K562 (cell line): ENCODE measurements around the gene EIF4E. TPM values are rescaled to one million over a fixed set of nuclear protein-coding genes. Genes with fewer than 3 reads are reported as not detected.

Experiments used
- HDAC1 ChIP-seq, 2 experiments: fragments of 450-650 bp; IDR thresholded peaks; 2 replicates each; pipeline ENCODE4 v1.6.1; 2016 to 2017; ENCODE audit warnings: inconsistent platforms in 1 of 2, mild to moderate bottlenecking in 1 of 2, moderate library complexity in 1 of 2
- HDGF ChIP-seq: fragments of 450-650 bp; IDR thresholded peaks from 2 replicates; pipeline ENCODE4 v1.6.1; 2016
- MBD2 ChIP-seq: sonication (generic); IDR thresholded peaks from 2 replicates; pipeline ENCODE4 v1.6.1; 2016; ENCODE audit warnings: low read depth, borderline replicate concordance
- MGA ChIP-seq: fragments of 450-650 bp; IDR thresholded peaks from 2 replicates; pipeline ENCODE4 v1.6.1; 2016; ENCODE audit warnings: mild to moderate bottlenecking, moderate library complexity
- NELFE ChIP-seq: IDR thresholded peaks from 2 replicates; pipeline ENCODE4 v1.6.1; 2011; ENCODE audit warnings: mild to moderate bottlenecking; ENCODE audit not compliant: insufficient read depth, insufficient read length
- RFX1 ChIP-seq: fragments of 450-650 bp; IDR thresholded peaks from 2 replicates; pipeline ENCODE4 v1.6.1; 2016; ENCODE audit warnings: mild to moderate bottlenecking, moderate library complexity
- SAFB2 ChIP-seq: fragments of 200-400 bp; formaldehyde crosslinking; IDR thresholded peaks from 2 replicates; pipeline ENCODE4 v1.6.1; 2018; ENCODE audit warnings: borderline replicate concordance, low read length, low read depth, moderate library complexity; ENCODE audit not compliant: severe bottlenecking
- SIN3A ChIP-seq, 2 experiments: fragments of 150-350 bp in 1 of 2; IDR thresholded peaks; 2 replicates each; pipeline ENCODE4 v1.6.1; 2011 to 2016; ENCODE audit warnings: borderline replicate concordance in 2 of 2, low read depth in 2 of 2, low read length in 2 of 2, mild to moderate bottlenecking in 2 of 2, moderate library complexity in 2 of 2; ENCODE audit not compliant: control insufficient read depth in 1 of 2
- YBX1 ChIP-seq: fragments of 450-650 bp; IDR thresholded peaks from 2 replicates; pipeline ENCODE4 v1.7.1; 2016; ENCODE audit warnings: mild to moderate bottlenecking
- YY1 ChIP-seq, 3 experiments: IDR thresholded peaks; 2 replicates each; pipeline ENCODE4 v1.6.1; 2011; ENCODE audit warnings: low read length in 2 of 3, mild to moderate bottlenecking in 2 of 3, moderate library complexity in 2 of 3, borderline replicate concordance in 1 of 3, control low read depth in 1 of 3, low read depth in 1 of 3; ENCODE audit not compliant: insufficient read depth in 3 of 3, insufficient replicate concordance in 2 of 3, control insufficient read depth in 1 of 3, insufficient read length in 1 of 3; ENCODE audit errors: extremely low read depth in 1 of 3
- ZKSCAN1 ChIP-seq: fragments of 150-350 bp; IDR thresholded peaks from 2 replicates; pipeline ENCODE4 v1.6.1; 2016; ENCODE audit warnings: low read depth, low read length
- ZNF280B ChIP-seq: fragments of 250-450 bp; sonication (Bioruptor Pico); IDR thresholded peaks from 2 replicates; pipeline ENCODE4 v1.5.1; 2021; ENCODE audit warnings: mild to moderate bottlenecking
- ZNF766 ChIP-seq: fragments of 200-800 bp; sonication (Bioruptor generic); conservative IDR thresholded peaks from 2 replicates; pipeline ENCODE4 v1.6.1; 2016; ENCODE audit warnings: missing genetic modification characterization, missing compliant biosample characterization
- ZNF780A ChIP-seq: fragments of 250-450 bp; sonication (Bioruptor Pico); IDR thresholded peaks from 2 replicates; pipeline ENCODE4 v1.5.0; 2021; ENCODE audit warnings: mild to moderate bottlenecking
- polyA plus RNA-seq, 8 experiments: library from polyadenylated mRNA; depleted of rRNA in 4 of 8; stranded (reverse) in 5 of 8; unstranded in 3 of 8; fragments of >200 nt; fragmentation: Nextera tagmentation in 2 of 8; fragmentation: Illumina TruSeq in 1 of 8; extraction: Ambion mirVana in 2 of 8; extraction: Trizol in 1 of 8; gene quantifications; 2 replicates each; pipeline versions ENCODE4 v1.2.1 to v1.2.3, GENCODE V29; 2011 to 2014; ENCODE audit warnings: inconsistent platforms in 1 of 8, missing spikeins in 1 of 8
- total RNA-seq, 7 experiments: library from RNA; depleted of rRNA in 6 of 7; stranded (reverse); fragments of >200 nt in 6 of 7; fragmentation: Illumina TruSeq in 2 of 7; extraction: Trizol in 2 of 7; gene quantifications; 2 replicates each; pipeline versions ENCODE4 v1.2.1 to v1.2.3, GENCODE V29; 2011 to 2021; ENCODE audit warnings: low replicate concordance in 1 of 7

The EIF4E gene
- total and polyA plus RNA-seq, 9 of the 15 experiments (the other 6 are each of a cell fraction or from before 2014, with no cell fraction given): 164 to 489 (median 179) TPM

GRCh38 chr4:98928131-98928504, 815 bp downstream of the EIF4E start (continued):
- TF ChIP-seq MGA (0 out of 2 replicates have a peak, but pooled peaks have one; percentile 38), SIN3A (IDR thresholded peaks at IDR 0.05; ENCODE audit: borderline replicate concordance in 2 of 2, control insufficient read depth in 1 of 2, low read depth in 2 of 2, low read length in 2 of 2) (peak; percentile 82 to 89; a peak in 2 of 4 replicates), HDAC1 (IDR thresholded peaks at IDR 0.05) (peak in 1 of 2 experiments; percentile 92; a peak in 1 of 4 replicates), ZNF780A (no peak), RFX1 (no peak), YBX1 (no peak), ZNF766 (no peak), ZNF280B (CRISPR knock-in tag) (no peak), YY1 (IDR thresholded peaks at IDR 0.05; ENCODE audit: borderline replicate concordance in 1 of 3, control insufficient read depth in 1 of 3, extremely low read depth in 1 of 3, insufficient read depth in 3 of 3, insufficient read length in 1 of 3, insufficient replicate concordance in 2 of 3, low read depth in 1 of 3, low read length in 2 of 3) (peak; percentile 43 to 92 (median 77)), ZKSCAN1 (no peak), MBD2 (peak; percentile 28; the same call in 1 of the 2 replicates), NELFE (peak; percentile 22), SAFB2 (no peak), HDGF (no peak)
